HEK293 (cell line): Measurements from ENCODE around the gene GALNT9.

Source experiments
- YY1 ChIP-seq: fragments of 450-650 bp; formaldehyde crosslinking; IDR thresholded peaks from 2 replicates; pipeline ENCODE4 v1.5.1; 2018; ENCODE audit warnings: missing biosample characterization, missing genetic modification characterization
- ZBTB48 ChIP-seq: fragments of 450-650 bp; formaldehyde crosslinking; IDR thresholded peaks from 2 replicates; pipeline ENCODE4 v1.5.1; 2016; ENCODE audit warnings: missing biosample characterization, missing genetic modification characterization
- ZNF174 ChIP-seq: fragments of 450-650 bp; formaldehyde crosslinking; IDR thresholded peaks from 2 replicates; pipeline ENCODE4 v1.5.0; 2017; ENCODE audit warnings: missing biosample characterization, mild to moderate bottlenecking, missing genetic modification characterization
- ZNF292 ChIP-seq: fragments of 450-650 bp; formaldehyde crosslinking; IDR thresholded peaks from 2 replicates; pipeline ENCODE4 v1.5.1; 2016; ENCODE audit warnings: low read depth, missing biosample characterization, missing genetic modification characterization, borderline replicate concordance
- ZNF48 ChIP-seq: fragments of 450-650 bp; formaldehyde crosslinking; IDR thresholded peaks from 2 replicates; pipeline ENCODE4 v1.5.1; 2016; ENCODE audit warnings: missing biosample characterization, missing genetic modification characterization
- ZNF560 ChIP-seq: fragments of 450-650 bp; formaldehyde crosslinking; IDR thresholded peaks from 2 replicates; pipeline ENCODE4 v1.5.1; 2017; ENCODE audit warnings: missing biosample characterization, missing genetic modification characterization, borderline replicate concordance
- ZSCAN30 ChIP-seq: fragments of 450-650 bp; IDR thresholded peaks from 2 replicates; pipeline ENCODE4 v1.5.1; 2018; ENCODE audit warnings: missing biosample characterization, mild to moderate bottlenecking, missing genetic modification characterization, moderate library complexity
- TF ChIP-seq, protein P1 (sequence below): fragments of 450-650 bp; formaldehyde crosslinking; IDR thresholded peaks from 2 replicates; pipeline ENCODE4 v1.5.1; 2016; ENCODE audit warnings: missing biosample characterization, missing genetic modification characterization
- TF ChIP-seq, protein P2 (sequence below): fragments of 450-650 bp; formaldehyde crosslinking; IDR thresholded peaks from 2 replicates; pipeline ENCODE4 v1.5.1; 2017; ENCODE audit warnings: missing biosample characterization, missing genetic modification characterization

DNA sequence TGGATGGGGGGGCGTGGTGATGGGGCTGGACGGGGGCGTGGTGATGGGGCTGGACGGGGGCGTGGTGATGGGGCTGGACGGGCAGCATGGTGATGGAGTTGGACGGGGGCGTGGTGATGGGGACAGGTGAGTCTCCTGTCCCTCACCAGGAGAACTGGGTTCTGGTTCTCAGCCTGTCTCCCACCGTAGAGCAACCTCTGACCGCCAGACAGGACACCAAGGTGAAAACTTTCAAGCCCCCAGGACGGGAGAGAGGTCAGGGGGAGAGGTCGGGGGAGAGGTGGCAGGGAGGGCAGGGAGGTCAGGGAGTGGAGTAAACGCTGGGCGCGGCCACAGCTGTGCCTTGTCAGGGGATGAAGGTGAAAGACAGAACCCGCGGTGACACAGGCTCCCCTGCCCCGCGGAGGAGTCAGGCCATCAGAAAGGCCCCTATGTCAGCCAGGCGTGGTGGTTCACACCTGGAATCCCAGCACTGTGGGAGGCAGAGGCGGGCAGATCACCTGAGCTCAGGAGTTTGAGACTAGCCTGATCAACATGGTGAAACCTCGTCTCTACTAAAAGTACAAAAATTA lies 84.6 kb downstream of the GALNT9 start:
- TF ChIP-seq, protein P1, sequence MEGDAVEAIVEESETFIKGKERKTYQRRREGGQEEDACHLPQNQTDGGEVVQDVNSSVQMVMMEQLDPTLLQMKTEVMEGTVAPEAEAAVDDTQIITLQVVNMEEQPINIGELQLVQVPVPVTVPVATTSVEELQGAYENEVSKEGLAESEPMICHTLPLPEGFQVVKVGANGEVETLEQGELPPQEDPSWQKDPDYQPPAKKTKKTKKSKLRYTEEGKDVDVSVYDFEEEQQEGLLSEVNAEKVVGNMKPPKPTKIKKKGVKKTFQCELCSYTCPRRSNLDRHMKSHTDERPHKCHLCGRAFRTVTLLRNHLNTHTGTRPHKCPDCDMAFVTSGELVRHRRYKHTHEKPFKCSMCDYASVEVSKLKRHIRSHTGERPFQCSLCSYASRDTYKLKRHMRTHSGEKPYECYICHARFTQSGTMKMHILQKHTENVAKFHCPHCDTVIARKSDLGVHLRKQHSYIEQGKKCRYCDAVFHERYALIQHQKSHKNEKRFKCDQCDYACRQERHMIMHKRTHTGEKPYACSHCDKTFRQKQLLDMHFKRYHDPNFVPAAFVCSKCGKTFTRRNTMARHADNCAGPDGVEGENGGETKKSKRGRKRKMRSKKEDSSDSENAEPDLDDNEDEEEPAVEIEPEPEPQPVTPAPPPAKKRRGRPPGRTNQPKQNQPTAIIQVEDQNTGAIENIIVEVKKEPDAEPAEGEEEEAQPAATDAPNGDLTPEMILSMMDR: no peak
- no peak for TF ChIP-seq YY1
- no peak for TF ChIP-seq ZNF292
- no peak for TF ChIP-seq ZSCAN30 (tag by site-specific recombination)
- no peak for TF ChIP-seq ZNF560
- no peak for TF ChIP-seq ZNF48 (tag by site-specific recombination)
- no peak for TF ChIP-seq ZNF174 (tag by site-specific recombination)
- TF ChIP-seq, protein P2, sequence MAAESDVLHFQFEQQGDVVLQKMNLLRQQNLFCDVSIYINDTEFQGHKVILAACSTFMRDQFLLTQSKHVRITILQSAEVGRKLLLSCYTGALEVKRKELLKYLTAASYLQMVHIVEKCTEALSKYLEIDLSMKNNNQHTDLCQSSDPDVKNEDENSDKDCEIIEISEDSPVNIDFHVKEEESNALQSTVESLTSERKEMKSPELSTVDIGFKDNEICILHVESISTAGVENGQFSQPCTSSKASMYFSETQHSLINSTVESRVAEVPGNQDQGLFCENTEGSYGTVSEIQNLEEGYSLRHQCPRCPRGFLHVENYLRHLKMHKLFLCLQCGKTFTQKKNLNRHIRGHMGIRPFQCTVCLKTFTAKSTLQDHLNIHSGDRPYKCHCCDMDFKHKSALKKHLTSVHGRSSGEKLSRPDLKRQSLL (tag by site-specific recombination): no peak
- TF ChIP-seq ZBTB48 (tag by site-specific recombination): no peak
